Keratinocyte (primary cell): ENCODE results near the gene CDIPT. TPM values are rescaled to one million over a fixed set of nuclear protein-coding genes. Genes with fewer than 3 reads are reported as not detected.

Experiments used
- DNase-seq: peaks from one replicate; pipeline ENCODE4 v3.0.0-alpha.2; 2011; ENCODE audit warnings: low read depth, missing footprints, low spot score
- FAIRE-seq: peaks from 2 replicates; lab custom pipeline; 2011; peaks lifted over from hg19 to GRCh38; lab: Jason Lieb, UNC
- H2AFZ ChIP-seq: 2 replicates; pipeline ENCODE4 v1.6.0; 2012; ENCODE audit warnings: low read length, control low read depth, inconsistent platforms; ENCODE audit not compliant: control insufficient read depth
- H3K27ac ChIP-seq: 2 replicates; pipeline ENCODE4 v1.5.1; 2011; ENCODE audit warnings: low read length; ENCODE audit not compliant: control insufficient read depth, insufficient read depth
- H3K27me3 ChIP-seq: 3 replicates; pipeline ENCODE4 v1.6.0; 2011; ENCODE audit warnings: low read length; ENCODE audit not compliant: control insufficient read depth, insufficient read depth; ENCODE audit errors: extremely low read depth
- H3K36me3 ChIP-seq, 2 experiments: 2 replicates in 1 of 2; 3 replicates in 1 of 2; pipeline ENCODE4 v1.5.1; 2011; ENCODE audit warnings: low read length in 2 of 2, mild to moderate bottlenecking in 1 of 2; ENCODE audit not compliant: control insufficient read depth in 2 of 2, insufficient read depth in 2 of 2; ENCODE audit errors: extremely low read depth in 1 of 2
- H3K4me1 ChIP-seq: 3 replicates; pipeline ENCODE4 v1.5.1; 2011; ENCODE audit warnings: low read length; ENCODE audit not compliant: control insufficient read depth, insufficient read depth; ENCODE audit errors: extremely low read depth
- H3K4me2 ChIP-seq: 3 replicates; pipeline ENCODE4 v1.6.0; 2011; ENCODE audit warnings: low read depth, low read length; ENCODE audit not compliant: control insufficient read depth, insufficient read depth; ENCODE audit errors: extremely low read depth
- H3K4me3 ChIP-seq, 3 experiments: fragments of 200-600 bp in 1 of 3; sonication (generic) in 1 of 3; 2 replicates in 2 of 3; 3 replicates in 1 of 3; pipeline ENCODE4 v1.5.1; 2011 to 2016; ENCODE audit warnings: low read length in 3 of 3, mild to moderate bottlenecking in 3 of 3, control low read depth in 2 of 3, inconsistent platforms in 1 of 3, low read depth in 1 of 3, mixed read lengths in 1 of 3, mixed run types in 1 of 3, moderate library complexity in 1 of 3; ENCODE audit not compliant: control insufficient read depth in 2 of 3, insufficient read depth in 2 of 3; ENCODE audit errors: extremely low read depth in 1 of 3
- H3K79me2 ChIP-seq: 2 replicates; pipeline ENCODE4 v1.6.0; 2012; ENCODE audit warnings: low read length; ENCODE audit not compliant: control insufficient read depth, insufficient read depth
- H3K9ac ChIP-seq: 3 replicates; pipeline ENCODE4 v1.6.0; 2011; ENCODE audit warnings: low read length; ENCODE audit not compliant: control insufficient read depth, insufficient read depth; ENCODE audit errors: extremely low read depth
- H3K9me1 ChIP-seq: 3 replicates; pipeline ENCODE4 v1.6.0; 2011; ENCODE audit warnings: low read length; ENCODE audit not compliant: control insufficient read depth, insufficient read depth; ENCODE audit errors: extremely low read depth
- H3K9me3 ChIP-seq: 2 replicates; pipeline ENCODE4 v1.5.1; 2012; ENCODE audit warnings: low read depth, low read length; ENCODE audit not compliant: control insufficient read depth
- H4K20me1 ChIP-seq: 3 replicates; pipeline ENCODE4 v1.6.0; 2011; ENCODE audit warnings: low read length; ENCODE audit not compliant: control insufficient read depth, insufficient read depth; ENCODE audit errors: extremely low read depth
- CTCF ChIP-seq, 3 experiments: IDR thresholded peaks in 1 of 3; conservative IDR thresholded peaks in 1 of 3; optimal IDR thresholded peaks in 1 of 3; 2 replicates in 2 of 3; 3 replicates in 1 of 3; pipeline versions ENCODE3 to v1.5.1; 2011; ENCODE audit warnings: low read length in 3 of 3, mild to moderate bottlenecking in 3 of 3, moderate library complexity in 2 of 3, control low read depth in 1 of 3, inconsistent platforms in 1 of 3; ENCODE audit not compliant: insufficient read depth in 2 of 3; ENCODE audit errors: extremely low read depth in 1 of 3
- EZH2 ChIP-seq: IDR thresholded peaks from one replicate; pipeline ENCODE4 v1.6.1; 2012; ENCODE audit warnings: inconsistent platforms, mild to moderate bottlenecking, low read length, moderate library complexity
- dilution Hi-C: fragments of 300-500 bp; cut with MboI; formaldehyde crosslinking; loops from one replicate; pipeline ENCODE4 v1.7.0; 2020; ENCODE audit warnings: low sequenced_read_pairs; ENCODE audit not compliant: extremely low pct_ligation_motif_present
- polyA plus RNA-seq, 5 experiments: library from polyadenylated mRNA; depleted of rRNA in 3 of 5; stranded (reverse) in 3 of 5; stranded (forward) in 1 of 5; unstranded in 1 of 5; fragments of >200 nt; gene quantifications; 1 replicate in 1 of 5; 2 replicates in 3 of 5; 3 replicates in 1 of 5; pipeline versions ENCODE4 v1.2.1 to v1.2.3, GENCODE V29; 2011 to 2012; ENCODE audit warnings: missing spikeins in 2 of 5, low read depth in 1 of 5, low replicate concordance in 1 of 5

CDIPT gene
- polyA plus RNA-seq, 1 donor (not counting 4 experiments of a cell fraction or from before 2014, with no cell fraction given), result 49.5 TPM

DNA sequence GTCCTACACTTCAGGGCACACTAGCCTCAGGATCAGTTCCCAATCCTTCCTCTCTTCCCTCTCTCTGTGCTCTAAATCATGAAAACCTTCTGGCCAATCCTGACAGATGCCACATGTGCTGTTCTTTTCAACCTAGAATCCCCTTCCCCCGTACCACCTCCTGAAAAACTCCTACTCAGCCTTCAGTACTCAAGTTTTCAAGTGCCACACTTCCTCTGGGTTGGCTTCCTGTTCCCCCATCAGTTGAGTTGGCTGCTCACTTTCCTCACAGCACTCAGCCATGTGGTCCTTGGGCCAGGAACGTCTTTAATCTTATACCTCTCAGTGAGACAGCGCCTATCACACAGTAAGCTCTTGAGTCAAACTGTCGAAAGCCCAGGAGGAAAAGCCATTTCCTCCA is 40.6 kb upstream of the CDIPT start:
- dilution Hi-C loops, result no loop called here
- Histone ChIP-seq H3K9ac (no peak overlapping the region), H2AFZ (no peak overlapping the region)

GRCh38 chr16:29901607-29901945 is 38.5 kb upstream of the CDIPT start:
- no peak for FAIRE-seq
- no peaks in the 10 kb centered on the region for H3K36me3 ChIP-seq
- TF ChIP-seq CTCF (optimal IDR thresholded peaks at IDR 0.05 in 1 of 3, IDR thresholded peaks at IDR 0.05 in 1 of 3, conservative IDR thresholded peaks at IDR 0.05 in 1 of 3; ENCODE audit: extremely low read depth in 1 of 3, insufficient read depth in 2 of 3, low read length in 3 of 3), result no peak
- no peak for TF ChIP-seq EZH2
- no peaks in the 10 kb centered on the region for H4K20me1 ChIP-seq
- no peak overlapping the region for H2AFZ ChIP-seq
- dilution Hi-C loops, result no loop called here
- peaks cover 10% of the 10 kb centered on the region for H3K4me1 ChIP-seq
- H3K9ac ChIP-seq, result no peak overlapping the region
- no peaks in the 10 kb centered on the region for H3K9me3 ChIP-seq
- no peaks in the 10 kb centered on the region for H3K9me1 ChIP-seq
- peaks cover 15% of the 10 kb centered on the region for H3K27me3 ChIP-seq
- H3K79me2 ChIP-seq, result no peaks in the 10 kb centered on the region
- no peak overlapping the region for H3K4me3 ChIP-seq
- no peak overlapping the region for H3K4me2 ChIP-seq
- no peak for DNase-seq
- no peak overlapping the region for H3K27ac ChIP-seq

More for the DNA sequence above, 40.6 kb upstream of the CDIPT start:
- Histone ChIP-seq H3K4me1 (peaks cover 8% of the 10 kb centered on the region), H3K4me2 (no peak overlapping the region), H3K79me2 (no peaks in the 10 kb centered on the region), H3K36me3 (peaks cover 0 to 2% of the 10 kb centered on the region in 2 experiments), H3K9me1 (no peaks in the 10 kb centered on the region), H3K9me3 (no peaks in the 10 kb centered on the region), H3K4me3 (no peak overlapping the region), H4K20me1 (no peaks in the 10 kb centered on the region), H3K27me3 (peaks cover 4% of the 10 kb centered on the region), H3K27ac (no peak overlapping the region)
- DNase-seq (no peak), FAIRE-seq (no peak)
- no peak for TF ChIP-seq CTCF (optimal IDR thresholded peaks at IDR 0.05 in 1 of 3, IDR thresholded peaks at IDR 0.05 in 1 of 3, conservative IDR thresholded peaks at IDR 0.05 in 1 of 3; ENCODE audit: extremely low read depth in 1 of 3, insufficient read depth in 2 of 3, low read length in 3 of 3)
- TF ChIP-seq EZH2, result no peak
